C4-2B (cell line): ENCODE data around the gene COMMD2.

Experiments
- CTCF ChIP-seq: fragments of 450-650 bp; conservative IDR thresholded peaks from 2 replicates; pipeline ENCODE4 v1.5.1; 2017; ENCODE audit warnings: mild to moderate bottlenecking
- ZFX ChIP-seq: fragments of 450-650 bp; IDR thresholded peaks from 2 replicates; pipeline ENCODE4 v1.6.1; 2017

- TF ChIP-seq CTCF (peak; percentile 83), ZFX (no peak)
Measured at GRCh38 chr3:149752051-149752787, at the start of gene COMMD2.
